GM19238 (cell line): ENCODE results near the gene PPP1R10.
A peak's percentile ranks its signal among the peaks of the same experiment; 100 is the strongest.

Experiments used
- DNase-seq: peaks from one replicate; pipeline ENCODE4 v3.0.0; 2011; ENCODE audit warnings: low spot score; ENCODE audit not compliant: insufficient read length

Gene PPP1R10

DNA sequence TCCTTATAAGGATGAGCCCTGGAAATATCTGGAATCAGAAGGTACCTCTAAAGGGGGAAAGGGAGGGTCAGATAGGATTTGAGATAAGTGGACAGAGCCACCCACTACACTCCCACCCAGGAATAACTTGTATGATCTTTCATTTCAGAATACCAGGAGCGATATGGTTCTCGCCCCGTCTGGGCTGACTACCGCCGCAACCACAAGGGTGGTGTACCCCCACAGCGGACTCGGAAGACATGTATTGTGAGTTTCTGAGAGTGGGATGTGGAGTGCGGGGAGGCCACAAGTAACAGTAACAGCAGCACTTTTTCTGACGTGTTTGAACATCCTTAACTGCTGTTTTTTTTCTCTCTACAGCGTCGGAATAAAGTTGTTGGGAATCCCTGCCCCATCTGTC lies 2.5 kb upstream of the PPP1R10 start:
- no peak for DNase-seq

GRCh38 chr6:30618270-30618797 lies 1.3 kb upstream of the PPP1R10 start:
- no peak for DNase-seq

DNA sequence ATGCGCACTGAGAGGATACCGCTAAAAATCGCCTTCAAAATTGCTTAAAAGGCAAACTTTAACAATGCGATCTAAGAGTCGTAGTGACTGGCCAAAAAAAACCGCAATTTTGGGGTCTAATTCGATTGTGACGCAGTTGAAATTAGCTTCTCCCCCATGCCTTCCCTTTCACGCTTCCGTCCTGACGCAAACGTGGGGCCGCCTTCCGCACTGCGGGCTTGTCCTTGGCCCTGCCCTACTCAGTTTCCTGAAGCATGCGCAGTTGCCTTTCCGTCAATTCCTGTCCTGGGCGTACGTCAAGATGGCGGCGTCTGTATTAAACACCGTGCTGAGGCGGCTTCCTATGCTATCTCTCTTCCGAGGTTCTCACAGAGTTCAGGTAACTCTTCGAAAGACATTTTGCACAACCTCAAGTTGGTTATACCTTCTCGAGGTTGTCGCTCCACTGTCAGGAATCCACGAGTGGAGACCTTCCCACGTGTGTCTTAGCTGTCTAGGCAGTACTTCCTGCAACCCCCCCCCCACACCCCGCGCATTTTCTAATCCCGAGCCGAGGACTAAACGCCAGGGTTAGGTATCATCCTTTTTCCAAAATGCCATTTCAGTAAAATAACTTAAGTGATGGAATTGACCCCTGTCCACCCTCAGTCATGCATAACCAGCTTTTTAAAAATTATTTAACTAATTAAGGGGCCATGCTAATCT lies 674 bp upstream of the PPP1R10 start, which contains the start of gene MRPS18B:
TSS of gene MRPS18B (plus strand) at position 276 of the 705 bp plus-strand sequence. CDS start at position 302, 26 bp downstream.
- peak; percentile 76 for DNase-seq

- DNase-seq: no peak
Measured at GRCh38 chr6:30615958-30616810, 859 bp downstream of the PPP1R10 start.

DNA sequence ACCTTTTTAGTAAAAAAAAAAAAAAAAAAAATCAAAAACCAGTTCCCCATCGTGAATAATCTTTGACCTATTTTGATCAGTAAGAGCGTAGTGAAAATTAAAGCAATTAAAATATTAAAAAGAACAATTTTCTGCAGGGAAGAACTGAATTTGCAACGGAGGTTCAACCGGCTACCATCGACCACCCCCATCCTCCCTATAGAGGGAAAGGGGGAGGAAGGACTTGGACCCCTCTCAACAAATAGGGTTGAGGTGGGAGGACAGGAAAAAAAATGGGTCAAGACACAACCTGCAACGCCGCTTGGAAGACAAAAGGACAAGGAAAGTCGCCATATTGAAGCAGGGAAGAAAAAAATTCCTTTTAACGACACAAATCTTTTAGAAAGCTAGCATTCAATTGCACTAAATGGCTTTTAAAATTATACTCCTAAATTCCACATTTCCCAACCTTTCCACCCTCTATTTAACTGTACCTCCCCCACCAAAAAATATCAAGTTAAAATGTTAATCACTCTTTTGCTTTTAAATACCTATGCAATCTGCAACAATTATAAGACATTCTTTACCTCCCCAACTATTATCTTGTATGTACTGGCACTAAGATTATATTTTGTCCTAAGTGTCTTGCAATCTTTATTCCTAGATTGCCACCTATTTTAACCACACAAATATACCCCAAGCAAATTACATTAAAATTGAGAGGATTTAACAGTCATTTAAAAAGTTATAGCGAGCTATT lies 1.7 kb downstream of the PPP1R10 start:
- DNase-seq: no peak

DNA sequence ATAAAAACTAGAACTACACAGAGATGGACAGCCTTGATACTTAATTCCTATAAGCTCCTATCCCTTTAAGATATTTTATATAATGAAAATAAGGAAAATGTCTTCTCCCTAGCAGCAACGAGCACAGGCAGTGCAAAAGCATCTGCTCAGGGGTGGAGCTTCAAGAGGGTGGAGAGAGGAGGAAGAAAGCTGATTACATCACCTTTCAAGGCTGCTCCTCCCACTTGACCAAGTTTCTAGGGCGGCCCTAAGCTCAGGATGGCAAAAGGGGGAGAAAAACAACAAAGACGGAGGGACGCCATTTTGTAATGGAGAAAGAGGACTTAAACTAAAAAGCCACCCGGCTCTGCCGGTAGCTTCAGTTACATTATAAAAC lies 2.2 kb downstream of the PPP1R10 start:
- peak; percentile 63 for DNase-seq

GRCh38 chr6:30614044-30614842 lies 2.8 kb downstream of the PPP1R10 start:
- DNase-seq: no peak

DNA sequence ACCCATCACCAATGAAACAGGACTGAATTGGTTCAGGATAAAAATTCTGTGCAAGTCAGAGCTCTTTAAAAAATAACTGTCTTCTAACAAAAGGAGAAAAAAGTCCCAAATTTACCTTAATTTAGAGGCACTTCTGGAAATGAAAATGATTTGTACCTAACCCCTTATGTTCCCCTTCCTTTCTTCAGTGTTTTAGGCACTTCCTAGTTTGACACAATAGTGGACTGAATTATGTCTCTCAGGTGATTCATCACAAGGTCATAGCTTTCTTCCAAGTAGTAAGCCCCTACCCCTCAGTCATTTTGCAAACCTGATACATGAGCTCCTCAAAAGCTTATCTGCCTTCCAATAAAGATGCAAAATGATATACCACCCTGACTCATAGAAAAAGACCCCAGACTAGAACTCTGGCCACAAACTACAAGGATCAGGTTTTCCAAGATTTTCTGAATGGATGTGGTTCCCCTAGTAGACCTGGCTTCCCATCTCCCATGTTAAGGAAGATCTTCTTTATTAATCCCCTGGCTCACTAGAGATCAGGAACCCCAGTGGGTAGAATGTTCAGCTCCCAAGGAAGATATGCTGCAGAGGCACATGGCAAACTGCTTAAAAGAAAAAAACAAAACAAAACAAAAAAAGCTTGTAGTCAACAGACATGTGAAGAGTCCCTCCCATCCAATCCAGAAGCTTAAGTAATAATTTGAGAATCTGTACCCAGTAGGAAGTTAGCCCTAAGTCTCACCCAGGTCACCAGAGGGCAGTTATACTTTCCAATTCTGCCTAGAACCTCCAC lies 3.6 kb downstream of the PPP1R10 start:
- no peak for DNase-seq

DNA sequence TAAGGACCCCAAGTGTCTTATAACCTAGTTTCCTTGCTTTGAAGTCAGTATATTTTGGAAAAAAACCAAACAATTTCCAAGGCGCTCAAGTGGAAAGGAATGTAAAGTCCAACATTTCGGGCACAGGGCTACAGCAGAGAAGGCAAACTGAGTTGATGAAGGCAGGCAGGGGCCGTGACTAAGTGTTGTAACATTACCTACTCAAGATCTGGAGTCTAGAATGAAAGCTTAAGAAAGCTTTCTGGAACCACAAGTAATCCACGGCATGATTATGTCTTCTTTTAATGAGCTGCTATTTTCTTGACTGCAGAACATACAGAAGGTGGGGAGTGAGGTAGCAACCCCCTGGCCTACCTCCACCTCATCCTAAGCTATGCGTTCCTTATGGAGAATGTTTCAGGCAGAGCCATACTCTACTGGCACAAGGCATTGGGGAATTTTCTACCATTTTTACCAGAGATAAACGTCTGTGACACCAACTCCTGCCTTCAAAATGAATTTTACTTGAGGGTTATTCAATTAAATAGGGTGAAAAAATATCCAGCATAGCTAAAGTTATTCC lies 4.3 kb downstream of the PPP1R10 start:
- no peak for DNase-seq

DNA sequence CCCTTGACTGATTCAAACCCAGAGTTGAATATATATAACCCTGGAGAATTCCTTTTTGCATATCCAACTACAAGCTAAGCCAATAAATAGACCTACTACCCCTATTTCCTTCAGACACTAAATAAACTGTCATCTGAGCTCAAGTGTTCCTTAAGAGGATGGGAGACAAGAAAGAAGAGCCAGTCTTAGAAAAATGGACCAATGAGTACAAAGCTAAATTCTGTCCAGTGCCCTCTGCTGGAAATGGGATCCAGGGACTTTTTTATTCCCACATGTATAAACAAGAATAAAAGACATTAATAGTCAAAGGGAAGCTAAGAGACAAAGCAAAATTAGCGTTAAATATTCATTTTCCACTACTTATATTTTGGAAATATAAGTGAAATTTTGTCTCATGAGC lies 4.8 kb downstream of the PPP1R10 start:
- no peak for DNase-seq

GRCh38 chr6:30611856-30612194 lies 5.2 kb downstream of the PPP1R10 start:
- no peak for DNase-seq

- DNase-seq: no peak
Measured at GRCh38 chr6:30611150-30611855, 5.7 kb downstream of the PPP1R10 start.

DNA sequence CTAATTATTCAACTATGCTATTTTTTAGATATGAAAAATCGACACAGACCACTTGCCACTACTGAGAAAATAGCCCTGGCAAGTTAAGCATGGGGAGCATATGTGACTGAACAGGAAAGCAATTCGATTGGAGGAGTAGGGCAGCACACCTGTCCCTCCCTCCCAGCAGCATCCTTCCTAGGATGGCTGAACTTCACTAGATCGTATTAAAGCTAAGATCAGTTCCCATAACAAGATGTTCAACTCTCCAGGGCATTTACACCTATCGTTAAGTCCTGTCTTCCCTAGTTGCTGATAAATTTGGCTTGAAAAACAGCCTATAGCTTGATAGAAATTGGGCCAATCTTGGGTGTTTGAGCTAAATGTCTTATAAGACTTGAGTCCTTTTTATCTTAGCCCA lies 7.0 kb downstream of the PPP1R10 start:
- DNase-seq: no peak

GRCh38 chr6:30603961-30604360 lies 13.1 kb downstream of the PPP1R10 start:
- no peak for DNase-seq

DNA sequence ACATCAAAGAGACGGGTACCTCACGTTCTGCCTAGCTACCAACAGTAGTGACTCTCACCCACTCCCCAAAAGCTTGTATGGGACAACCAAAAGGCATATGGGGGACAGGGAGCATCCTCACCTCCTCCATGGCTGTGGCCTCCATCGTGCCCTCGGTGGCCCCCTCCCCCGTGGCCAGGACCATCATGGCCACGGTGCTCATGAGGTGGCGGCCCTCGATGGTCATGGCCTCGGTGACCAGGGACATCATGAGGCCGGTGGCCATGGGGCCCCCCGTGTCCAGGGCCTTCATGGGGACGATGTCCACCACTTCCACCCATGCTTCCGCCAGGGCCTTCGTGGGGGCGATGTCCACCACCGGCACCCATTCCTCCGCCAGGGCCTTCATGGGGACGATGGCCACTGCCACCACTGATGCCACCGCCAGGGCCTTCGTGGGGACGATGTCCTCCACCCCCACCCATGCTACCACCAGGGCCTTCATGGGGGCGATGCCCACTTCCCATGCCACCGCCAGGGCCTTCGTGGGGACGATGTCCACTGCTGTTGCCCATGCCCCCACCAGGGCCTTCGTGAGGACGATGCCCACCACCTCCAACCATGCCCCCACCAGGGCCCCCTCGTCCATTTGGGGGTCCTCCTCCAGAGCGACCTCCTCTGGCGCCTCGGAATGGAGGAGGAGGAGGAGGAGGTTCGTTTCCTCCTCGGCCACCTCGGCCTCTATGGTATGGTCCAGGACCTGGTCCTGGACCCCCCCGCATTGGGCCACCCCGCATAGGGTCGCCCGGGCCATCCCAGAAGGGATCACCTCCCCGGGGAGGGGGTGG lies 15.0 kb downstream of the PPP1R10 start:
- no peak for DNase-seq

- DNase-seq: no peak
Measured at GRCh38 chr6:30601436-30601814, 15.6 kb downstream of the PPP1R10 start.

DNA sequence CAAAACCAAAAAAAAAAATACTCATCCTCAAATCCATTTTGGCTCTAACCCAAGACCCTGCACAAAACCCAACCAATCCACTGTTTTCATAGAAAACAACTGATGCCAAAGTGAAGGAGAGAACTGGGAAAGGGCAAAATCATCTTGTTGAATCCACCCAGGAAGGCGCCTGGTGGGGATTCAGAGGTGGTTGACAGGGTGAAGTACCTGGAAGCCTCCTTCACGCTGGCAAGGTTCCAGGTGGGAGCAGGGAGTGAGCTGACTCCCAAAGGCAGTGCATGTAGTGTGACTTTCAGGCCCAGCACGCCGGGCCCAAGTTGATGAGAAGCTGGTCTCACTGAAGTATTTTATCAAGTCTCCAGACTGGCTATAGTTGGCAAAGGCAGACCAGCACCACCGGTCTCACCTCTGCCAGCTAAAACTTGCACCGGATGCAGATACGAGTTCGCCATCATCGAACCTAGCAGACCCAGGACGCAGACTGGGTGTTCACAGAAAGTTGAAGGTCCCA lies 16.5 kb downstream of the PPP1R10 start:
- no peak for DNase-seq

DNA sequence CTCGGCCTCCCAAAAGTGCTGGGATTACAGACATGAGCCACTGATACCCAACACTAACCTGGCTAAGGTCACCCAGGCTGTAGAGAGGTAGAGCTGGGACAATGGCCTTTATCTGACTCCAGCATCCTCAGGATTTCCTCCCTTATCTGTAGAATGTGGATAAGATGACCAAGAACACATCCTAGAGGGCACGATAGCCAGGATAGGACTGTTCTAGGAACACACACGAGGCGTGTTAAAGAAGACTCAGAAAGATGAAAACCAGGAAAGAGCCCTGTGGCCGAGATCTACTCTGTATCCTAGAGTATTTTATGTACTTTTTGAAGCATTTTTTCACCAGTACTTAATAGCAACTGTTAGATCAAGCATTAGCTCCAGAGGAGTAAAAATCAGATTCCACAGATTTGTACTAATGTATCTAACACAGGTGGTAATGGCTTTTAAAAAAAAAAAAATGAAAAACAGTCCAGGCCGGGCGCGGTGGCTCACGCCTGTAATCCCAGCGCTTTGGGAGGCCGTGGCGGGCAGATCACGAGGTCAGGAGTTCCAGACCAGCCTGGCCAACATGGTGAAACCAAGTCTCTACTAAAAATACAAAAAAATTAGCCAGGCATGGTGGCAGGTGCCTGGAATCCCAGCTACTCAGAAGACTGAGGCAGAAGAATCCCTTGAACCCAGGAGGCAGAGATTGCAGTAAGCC lies 17.3 kb downstream of the PPP1R10 start:
- no peak for DNase-seq
